ENCODE data around the gene C1orf74.

C1orf74 gene

DNA sequence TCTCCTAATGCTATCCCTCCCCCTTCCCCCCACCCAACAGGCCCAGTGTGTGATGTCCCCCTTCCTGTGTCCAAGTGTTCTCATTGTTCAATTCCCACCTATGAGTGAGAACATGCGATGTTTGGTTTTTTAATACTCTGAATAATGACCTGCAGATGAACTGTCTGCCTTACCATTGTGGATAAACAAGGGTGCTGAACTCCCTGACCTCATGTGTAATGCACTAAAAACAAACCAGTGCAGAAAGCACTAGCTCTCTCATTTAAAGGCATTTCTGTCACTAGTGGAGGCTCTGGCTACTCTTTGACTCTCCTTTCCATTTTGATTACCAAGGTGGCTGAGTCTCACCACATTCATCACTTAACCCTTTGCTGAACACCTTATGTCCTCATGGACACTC, 51.6 kb downstream of the C1orf74 start:
- TF ChIP-seq, protein P1, sequence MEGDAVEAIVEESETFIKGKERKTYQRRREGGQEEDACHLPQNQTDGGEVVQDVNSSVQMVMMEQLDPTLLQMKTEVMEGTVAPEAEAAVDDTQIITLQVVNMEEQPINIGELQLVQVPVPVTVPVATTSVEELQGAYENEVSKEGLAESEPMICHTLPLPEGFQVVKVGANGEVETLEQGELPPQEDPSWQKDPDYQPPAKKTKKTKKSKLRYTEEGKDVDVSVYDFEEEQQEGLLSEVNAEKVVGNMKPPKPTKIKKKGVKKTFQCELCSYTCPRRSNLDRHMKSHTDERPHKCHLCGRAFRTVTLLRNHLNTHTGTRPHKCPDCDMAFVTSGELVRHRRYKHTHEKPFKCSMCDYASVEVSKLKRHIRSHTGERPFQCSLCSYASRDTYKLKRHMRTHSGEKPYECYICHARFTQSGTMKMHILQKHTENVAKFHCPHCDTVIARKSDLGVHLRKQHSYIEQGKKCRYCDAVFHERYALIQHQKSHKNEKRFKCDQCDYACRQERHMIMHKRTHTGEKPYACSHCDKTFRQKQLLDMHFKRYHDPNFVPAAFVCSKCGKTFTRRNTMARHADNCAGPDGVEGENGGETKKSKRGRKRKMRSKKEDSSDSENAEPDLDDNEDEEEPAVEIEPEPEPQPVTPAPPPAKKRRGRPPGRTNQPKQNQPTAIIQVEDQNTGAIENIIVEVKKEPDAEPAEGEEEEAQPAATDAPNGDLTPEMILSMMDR (IDR thresholded peaks at IDR 0.05; ENCODE audit: low read depth, low read length), result no peak
- DNase-seq (ENCODE audit: extremely low read depth, low read depth), result no peak

DNA sequence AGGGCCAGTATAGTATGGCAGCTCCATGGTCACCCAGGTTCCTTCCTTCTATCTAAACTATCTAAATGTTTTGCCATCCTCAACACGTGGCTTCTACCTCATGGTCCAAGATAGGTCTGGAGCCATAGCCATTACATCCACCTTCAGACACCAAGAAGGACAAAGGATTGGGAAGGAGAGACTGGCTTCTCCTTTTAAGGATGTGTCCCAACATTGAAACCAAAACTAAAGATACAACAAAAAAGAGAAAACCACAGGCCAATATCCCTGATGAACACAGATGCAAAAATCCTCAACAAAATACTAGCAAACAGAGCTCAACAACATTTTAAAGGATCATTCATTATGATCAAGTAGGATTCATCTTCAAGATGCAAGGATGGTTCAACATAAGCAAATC, 54.9 kb downstream of the C1orf74 start:
- no peak for DNase-seq (ENCODE audit: extremely low read depth, low read depth)
- TF ChIP-seq, protein P1 (IDR thresholded peaks at IDR 0.05; ENCODE audit: low read depth, low read length), result no peak

All from AG09319 (cell line).